ENCODE measurements around the gene MLPH.

Gene MLPH

GRCh38 chr2:237501892-237502513 lies 15.0 kb downstream of the MLPH start:
- DNase-seq = no peak

- no peak for DNase-seq
Observed at GRCh38 chr2:237503201-237503600, 16.1 kb downstream of the MLPH start.

GRCh38 chr2:237505188-237505939 lies 18.3 kb downstream of the MLPH start:
- no peak for DNase-seq

GRCh38 chr2:237507512-237507911 lies 20.5 kb downstream of the MLPH start:
- no peak for DNase-seq

- no peak for DNase-seq
Observed at GRCh38 chr2:237508361-237508760, 21.3 kb downstream of the MLPH start.

GRCh38 chr2:237509151-237509550 lies 22.1 kb downstream of the MLPH start:
- DNase-seq = no peak

- no peak for DNase-seq
Observed at GRCh38 chr2:237509905-237510304, 22.9 kb downstream of the MLPH start.

- no peak for DNase-seq
Observed at GRCh38 chr2:237510502-237511217, 23.6 kb downstream of the MLPH start.

GRCh38 chr2:237511433-237511832 lies 24.4 kb downstream of the MLPH start:
- DNase-seq = no peak

- DNase-seq = no peak
Observed at GRCh38 chr2:237511885-237512405, 24.9 kb downstream of the MLPH start.

GRCh38 chr2:237512774-237513466 lies 25.9 kb downstream of the MLPH start:
- peak; percentile 76 for DNase-seq

GRCh38 chr2:237513693-237514092 lies 26.6 kb downstream of the MLPH start:
- DNase-seq = no peak

GRCh38 chr2:237514474-237515130 lies 27.6 kb downstream of the MLPH start:
- no peak for DNase-seq

GRCh38 chr2:237515166-237515565 lies 28.1 kb downstream of the MLPH start:
- no peak for DNase-seq

- no peak for DNase-seq
Observed at GRCh38 chr2:237515621-237516275, 28.7 kb downstream of the MLPH start.

- DNase-seq = no peak
Observed at GRCh38 chr2:237517163-237517562, 30.1 kb downstream of the MLPH start.

GRCh38 chr2:237517990-237518389 lies 30.9 kb downstream of the MLPH start:
- DNase-seq = no peak

- no peak for DNase-seq
Observed at GRCh38 chr2:237519506-237520245, 32.6 kb downstream of the MLPH start.

GRCh38 chr2:237520290-237520689 lies 33.2 kb downstream of the MLPH start:
- DNase-seq = no peak

GRCh38 chr2:237524631-237525030 lies 37.6 kb downstream of the MLPH start:
- DNase-seq = no peak

- DNase-seq = no peak
Observed at GRCh38 chr2:237525559-237526157, 38.6 kb downstream of the MLPH start.
